ENCODE results near the gene C9orf152. TPM values are rescaled to one million over a fixed set of nuclear protein-coding genes. Genes with fewer than 3 reads are reported as not detected.
A peak's percentile ranks its signal among the peaks of the same experiment; 100 is the strongest.

C9orf152 gene
- total RNA-seq, 1 donor from 2014 or later: not detected

- no peak for ATAC-seq
- DNase-seq (ENCODE audit: missing footprints): no peak
- intact Hi-C loops (cut with DNase I): loop anchor here (5.0 kb wide), 1 partner anchor 434 kb away; no protein-coding TSS in a partner anchor
Measured at GRCh38 chr9:110188101-110188500, 19.9 kb downstream of the C9orf152 start.

- DNase-seq (ENCODE audit: missing footprints) (no peak), ATAC-seq (no peak)
- intact Hi-C loops (cut with DNase I): loop anchor here (5.0 kb wide), 1 partner anchor 435 kb away; no protein-coding TSS in a partner anchor
Measured at GRCh38 chr9:110187126-110187525, 20.8 kb downstream of the C9orf152 start.

GRCh38 chr9:110186254-110186653, 21.7 kb downstream of the C9orf152 start:
- intact Hi-C loops (cut with DNase I): loop anchor here (5.0 kb wide), 1 partner anchor 436 kb away; no protein-coding TSS in a partner anchor
- DNase-seq (ENCODE audit: missing footprints) (no peak), ATAC-seq (no peak)

- ATAC-seq (no peak), DNase-seq (ENCODE audit: missing footprints) (no peak)
- intact Hi-C loops (cut with DNase I): loop anchor here (5.0 kb wide), 1 partner anchor 436 kb away; no protein-coding TSS in a partner anchor
Measured at GRCh38 chr9:110185806-110186205, 22.2 kb downstream of the C9orf152 start.

- peak; percentile 48 for ATAC-seq
- intact Hi-C loops (cut with DNase I): loop anchor here (5.0 kb wide), 1 partner anchor 34 kb away; no protein-coding TSS in a partner anchor
- DNase-seq (ENCODE audit: missing footprints): no peak
Measured at GRCh38 chr9:110183208-110184145, 24.5 kb downstream of the C9orf152 start.

- ATAC-seq: no peak
- DNase-seq (ENCODE audit: missing footprints): no peak
- intact Hi-C loops (cut with DNase I): loop anchor here (5.0 kb wide), 1 partner anchor 37 kb away; no protein-coding TSS in a partner anchor
Measured at GRCh38 chr9:110180511-110181434, 27.2 kb downstream of the C9orf152 start.

- intact Hi-C loops (cut with DNase I): loop anchor here (5.0 kb wide), 1 partner anchor 38 kb away; no protein-coding TSS in a partner anchor
Measured at GRCh38 chr9:110179734-110180133, 28.2 kb downstream of the C9orf152 start.

GRCh38 chr9:110178281-110178680, 29.7 kb downstream of the C9orf152 start:
- no peak for DNase-seq (ENCODE audit: missing footprints)
- intact Hi-C loops (cut with DNase I): no loop called here
- no peak for ATAC-seq

More at GRCh38 chr9:110179734-110180133, 28.2 kb downstream of the C9orf152 start:
- DNase-seq (ENCODE audit: missing footprints): no peak
- ATAC-seq: no peak

- intact Hi-C loops (cut with DNase I): no loop called here
- ATAC-seq (no peak), DNase-seq (ENCODE audit: missing footprints) (no peak)
Measured at GRCh38 chr9:110175275-110175968, 32.5 kb downstream of the C9orf152 start.

GRCh38 chr9:110173322-110173642, 34.7 kb downstream of the C9orf152 start:
- ATAC-seq (no peak), DNase-seq (ENCODE audit: missing footprints) (no peak)
- intact Hi-C loops (cut with DNase I): no loop called here

- intact Hi-C loops (cut with DNase I): no loop called here
Measured at GRCh38 chr9:110170357-110171257, 37.4 kb downstream of the C9orf152 start.

GRCh38 chr9:110168486-110168885, 39.5 kb downstream of the C9orf152 start:
- intact Hi-C loops (cut with DNase I): no loop called here
- DNase-seq (ENCODE audit: missing footprints) (no peak), ATAC-seq (no peak)

More at GRCh38 chr9:110170357-110171257, 37.4 kb downstream of the C9orf152 start:
- DNase-seq (ENCODE audit: missing footprints) (no peak), ATAC-seq (no peak)

- ATAC-seq: no peak
Measured at GRCh38 chr9:110161940-110162339, 46.0 kb downstream of the C9orf152 start.

GRCh38 chr9:110160685-110161084, 47.3 kb downstream of the C9orf152 start:
- intact Hi-C loops (cut with DNase I): no loop called here
- DNase-seq (ENCODE audit: missing footprints): no peak
- ATAC-seq: no peak

More at GRCh38 chr9:110161940-110162339, 46.0 kb downstream of the C9orf152 start:
- no peak for DNase-seq (ENCODE audit: missing footprints)
- intact Hi-C loops (cut with DNase I): no loop called here

- ATAC-seq: no peak
- intact Hi-C loops (cut with DNase I): no loop called here
Measured at GRCh38 chr9:110160123-110160522, 47.8 kb downstream of the C9orf152 start.

GRCh38 chr9:110157823-110158664, 49.9 kb downstream of the C9orf152 start:
- intact Hi-C loops (cut with DNase I): loop anchor here (10.0 kb wide), 2 partner anchors 343 to 583 kb away; no protein-coding TSS in a partner anchor
- ATAC-seq (no peak), DNase-seq (ENCODE audit: missing footprints) (no peak)

More at GRCh38 chr9:110160123-110160522, 47.8 kb downstream of the C9orf152 start:
- DNase-seq (ENCODE audit: missing footprints): no peak

Measured in Right ventricle myocardium inferior (tissue), 1 donor.